ENCODE results near the gene KIF6. TPM values are rescaled to one million over a fixed set of nuclear protein-coding genes. Genes with fewer than 3 reads are reported as not detected.
"Not testable (repeated sequence)": the region's sequence is repeated elsewhere in the genome, so short reads cannot be mapped to it uniquely, and the experiment has no call there.

KIF6 gene
- total RNA-seq, 2 experiments from 2014 or later = not detected

DNA sequence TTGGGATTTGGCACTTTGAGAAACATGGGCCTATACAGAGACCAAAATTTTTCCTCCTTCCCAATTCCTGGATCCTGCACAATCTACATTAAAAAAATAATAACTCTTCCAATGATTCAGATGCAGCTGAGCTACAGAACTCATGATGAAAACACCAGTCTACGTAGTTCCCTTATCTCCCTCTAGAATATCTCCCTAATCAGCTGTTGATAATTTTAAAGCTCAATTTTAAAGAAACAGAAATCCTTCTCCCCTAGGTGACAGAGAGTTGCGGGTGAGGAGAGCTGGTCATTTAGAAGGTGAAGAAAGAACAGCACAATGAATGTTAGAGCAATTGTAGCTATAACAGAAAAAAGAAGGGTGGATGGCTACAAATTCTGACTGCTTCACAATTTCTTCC is 227.1 kb downstream of the KIF6 start:
- no peak overlapping the region for H3K4me3 Mint-ChIP-seq
- DNase-seq (no peak), ATAC-seq (ENCODE audit: low read depth) (no peak)
- POLR2A ChIA-PET = no interaction called here
- H3K36me3 Mint-ChIP-seq = no peaks in the 10 kb centered on the region
- H3K4me1 Mint-ChIP-seq = no peaks in the 10 kb centered on the region
- H3K9me3 Mint-ChIP-seq = peaks cover 26% of the 10 kb centered on the region
- peaks cover 16% of the 10 kb centered on the region for H3K27me3 Mint-ChIP-seq
- H3K27ac Mint-ChIP-seq = no peak overlapping the region

DNA sequence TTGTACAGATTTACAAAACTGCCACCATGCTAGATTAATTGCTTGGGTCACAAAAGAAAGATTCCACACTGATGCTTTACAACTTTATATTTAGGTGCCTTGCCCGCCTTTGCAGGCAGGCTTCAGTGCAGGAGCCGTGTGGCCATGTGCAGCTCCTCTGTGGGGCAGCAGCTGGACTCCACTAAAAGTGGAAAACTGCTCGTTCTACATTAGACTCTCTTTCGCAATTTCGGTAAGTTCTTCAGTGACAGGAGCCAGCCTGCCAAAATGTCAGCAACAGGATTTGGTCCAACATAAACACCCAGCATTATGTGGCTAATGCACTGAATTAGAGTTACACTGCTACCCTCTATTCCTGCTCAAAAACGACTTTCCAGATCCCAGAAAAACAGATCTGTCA is 228.3 kb downstream of the KIF6 start:
- Mint-ChIP-seq H3K27me3 (peaks cover 13% of the 10 kb centered on the region), H3K9me3 (peaks cover 19% of the 10 kb centered on the region), H3K27ac (no peak overlapping the region), H3K36me3 (no peaks in the 10 kb centered on the region), H3K4me3 (no peak overlapping the region), H3K4me1 (no peaks in the 10 kb centered on the region)
- DNase-seq (no peak), ATAC-seq (ENCODE audit: low read depth) (no peak)
- POLR2A ChIA-PET = no interaction called here

DNA sequence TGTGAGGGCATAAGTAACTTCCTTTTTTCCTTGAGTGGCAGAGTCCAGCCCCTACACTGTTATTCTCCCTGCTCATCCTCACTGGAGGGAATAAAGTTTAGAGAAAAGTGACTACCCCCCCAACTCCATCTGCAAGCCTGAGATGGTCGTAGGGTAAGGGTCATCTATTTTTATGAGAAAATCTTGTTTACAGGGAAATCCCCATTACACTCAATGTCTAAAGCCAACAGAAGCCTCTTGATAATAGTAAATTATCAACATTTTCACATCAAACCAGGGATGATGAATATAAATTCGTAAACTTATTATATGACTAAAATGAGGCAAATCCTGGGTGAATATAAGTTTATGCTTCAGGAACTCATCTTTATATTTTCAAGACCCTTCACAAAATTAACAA is 228.8 kb downstream of the KIF6 start:
- no peaks in the 10 kb centered on the region for H3K36me3 Mint-ChIP-seq
- H3K27ac Mint-ChIP-seq = no peak overlapping the region
- ATAC-seq (ENCODE audit: low read depth) = no peak
- DNase-seq = no peak
- POLR2A ChIA-PET = no interaction called here
- no peaks in the 10 kb centered on the region for H3K4me1 Mint-ChIP-seq
- H3K4me3 Mint-ChIP-seq = no peak overlapping the region
- peaks cover 14% of the 10 kb centered on the region for H3K9me3 Mint-ChIP-seq
- peaks cover 11% of the 10 kb centered on the region for H3K27me3 Mint-ChIP-seq

GRCh38 chr6:39495640-39496039 is 229.6 kb downstream of the KIF6 start:
- Mint-ChIP-seq H3K27ac (no peak overlapping the region), H3K36me3 (no peaks in the 10 kb centered on the region), H3K27me3 (peaks cover 11% of the 10 kb centered on the region), H3K9me3 (peaks cover 8% of the 10 kb centered on the region), H3K4me3 (no peak overlapping the region), H3K4me1 (no peaks in the 10 kb centered on the region)
- no peak for ATAC-seq (ENCODE audit: low read depth)
- POLR2A ChIA-PET = no interaction called here
- no peak for DNase-seq

DNA sequence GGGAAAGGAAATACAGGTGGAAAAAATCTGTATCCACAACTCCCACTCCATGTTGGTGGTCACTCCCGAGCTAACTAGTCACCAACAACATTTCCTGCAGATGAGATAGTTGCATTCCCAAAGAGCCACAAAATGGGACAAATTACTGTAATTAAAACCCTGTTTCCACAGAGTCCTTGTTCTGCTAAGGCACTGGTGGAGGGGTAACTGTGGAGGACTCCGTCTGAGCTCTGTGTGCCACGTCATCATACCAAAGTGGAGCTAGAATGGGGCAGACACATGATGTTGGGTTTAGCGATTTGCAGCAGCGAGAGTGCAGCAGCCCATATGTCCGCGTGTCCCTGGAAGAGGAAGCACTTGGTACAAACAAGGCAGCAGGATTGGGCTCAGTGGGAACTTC is 230.2 kb downstream of the KIF6 start:
- POLR2A ChIA-PET = no interaction called here
- ATAC-seq (ENCODE audit: low read depth) (no peak), DNase-seq (no peak)
- Mint-ChIP-seq H3K36me3 (no peaks in the 10 kb centered on the region), H3K4me3 (no peak overlapping the region), H3K27me3 (peaks cover 11% of the 10 kb centered on the region), H3K4me1 (no peaks in the 10 kb centered on the region), H3K27ac (no peak overlapping the region), H3K9me3 (peaks cover 5% of the 10 kb centered on the region)

DNA sequence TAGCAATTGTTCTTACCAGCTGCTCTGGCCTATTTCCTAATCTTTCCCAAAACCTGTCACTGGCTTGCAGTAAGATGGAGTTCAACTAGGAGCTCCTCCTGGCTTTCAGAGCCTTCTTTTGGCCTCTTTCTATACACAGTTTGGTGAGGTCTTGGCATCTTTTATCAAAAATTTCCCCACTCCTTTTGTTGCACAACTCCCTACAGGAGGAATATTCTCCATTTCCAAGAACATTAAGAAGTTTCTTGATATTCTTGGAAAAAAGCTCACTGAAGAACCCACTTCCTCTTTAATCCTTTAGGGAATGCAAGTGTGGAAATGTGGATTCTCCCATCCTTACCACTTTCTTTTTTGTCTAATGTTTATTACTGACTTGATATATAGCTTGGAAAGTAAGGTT is 231.4 kb downstream of the KIF6 start:
- Mint-ChIP-seq H3K9me3 (peaks cover 2% of the 10 kb centered on the region), H3K4me3 (no peak overlapping the region), H3K4me1 (no peaks in the 10 kb centered on the region), H3K27me3 (peaks cover 11% of the 10 kb centered on the region), H3K36me3 (no peaks in the 10 kb centered on the region), H3K27ac (no peak overlapping the region)
- DNase-seq = no peak
- POLR2A ChIA-PET = no interaction called here
- ATAC-seq (ENCODE audit: low read depth) = no peak

DNA sequence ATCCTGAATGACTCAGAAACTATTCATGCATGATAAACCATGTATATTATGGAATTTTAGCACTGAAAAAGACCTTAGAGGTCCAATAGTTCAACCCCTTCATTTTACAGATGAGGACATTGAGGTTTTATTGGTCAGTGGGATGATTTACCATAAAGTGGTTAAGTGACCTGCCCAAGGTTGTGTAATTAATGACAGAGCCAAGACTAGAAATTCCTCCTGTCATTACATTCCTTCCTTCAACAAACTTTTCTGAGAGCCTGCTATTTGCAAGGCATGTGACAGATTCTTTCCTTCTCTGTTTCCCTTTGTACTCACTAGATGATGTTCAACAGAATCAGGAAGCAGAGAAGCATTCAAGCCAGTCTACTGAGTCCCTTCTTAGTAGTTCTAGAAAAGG is 232.0 kb downstream of the KIF6 start:
- H3K36me3 Mint-ChIP-seq = no peaks in the 10 kb centered on the region
- no peak overlapping the region for H3K4me3 Mint-ChIP-seq
- H3K27me3 Mint-ChIP-seq = peaks cover 12% of the 10 kb centered on the region
- no peak for DNase-seq
- peaks cover under 1% of the 10 kb centered on the region for H3K9me3 Mint-ChIP-seq
- POLR2A ChIA-PET = no interaction called here
- no peak for ATAC-seq (ENCODE audit: low read depth)
- no peak overlapping the region for H3K27ac Mint-ChIP-seq
- H3K4me1 Mint-ChIP-seq = no peaks in the 10 kb centered on the region

DNA sequence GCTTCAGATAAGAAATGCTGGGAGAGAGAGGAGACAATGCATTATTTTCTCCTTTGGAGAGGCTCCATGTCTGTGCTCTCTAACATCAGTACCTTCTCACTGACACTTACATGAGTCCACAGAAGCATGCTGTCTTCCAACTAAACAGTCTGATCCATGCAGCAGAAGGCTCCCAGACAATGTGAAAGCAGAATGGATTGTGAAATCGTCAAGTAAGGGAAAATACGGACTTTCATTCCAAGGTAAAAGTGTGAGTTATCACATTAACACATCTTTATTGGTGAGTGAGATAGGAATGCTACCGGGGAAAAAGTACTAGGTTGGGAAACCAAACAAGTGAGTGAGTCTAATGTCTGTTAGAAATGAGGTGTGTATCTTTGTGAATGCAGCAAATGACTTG is 235.1 kb downstream of the KIF6 start:
- Mint-ChIP-seq H3K36me3 (no peaks in the 10 kb centered on the region), H3K4me1 (no peaks in the 10 kb centered on the region), H3K9me3 (no peaks in the 10 kb centered on the region), H3K4me3 (no peak overlapping the region), H3K27ac (no peak overlapping the region), H3K27me3 (peaks cover 8% of the 10 kb centered on the region)
- ATAC-seq (ENCODE audit: low read depth) (no peak), DNase-seq (no peak)
- POLR2A ChIA-PET = no interaction called here

DNA sequence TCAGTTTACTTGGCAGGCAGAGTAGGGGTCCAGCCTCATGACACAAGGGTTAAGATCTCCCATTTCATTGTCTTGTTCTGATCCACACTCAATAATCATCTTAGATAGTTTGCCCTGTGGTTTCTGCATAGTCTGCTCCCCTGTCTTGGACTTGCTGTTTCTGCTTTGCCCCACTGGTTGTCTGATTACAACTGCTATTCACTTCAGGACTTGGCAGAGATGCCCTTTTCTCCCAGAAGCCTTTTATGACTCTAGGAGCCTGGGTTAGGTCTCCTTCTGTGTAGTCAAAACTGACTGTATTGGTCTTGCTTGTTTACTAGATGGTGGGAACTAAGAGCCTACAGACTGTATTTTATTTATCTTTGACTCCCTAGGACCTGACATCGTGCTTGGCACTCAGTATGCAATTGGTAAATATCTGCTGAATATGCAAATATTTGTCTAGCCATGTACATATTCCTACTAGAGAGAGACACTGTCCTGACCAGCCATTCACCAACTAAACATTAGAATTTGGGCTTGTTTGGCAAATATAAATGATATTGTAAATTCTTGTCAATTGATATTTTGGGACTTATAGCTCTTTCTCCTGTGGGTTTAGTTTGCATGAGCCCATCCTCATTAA is 236.8 kb downstream of the KIF6 start:
- Mint-ChIP-seq H3K4me3 (no peak overlapping the region), H3K4me1 (no peaks in the 10 kb centered on the region), H3K36me3 (no peaks in the 10 kb centered on the region), H3K9me3 (no peaks in the 10 kb centered on the region), H3K27me3 (peaks cover 7% of the 10 kb centered on the region), H3K27ac (no peak overlapping the region)
- DNase-seq = no peak
- ATAC-seq (ENCODE audit: low read depth) = no peak
- POLR2A ChIA-PET = no interaction called here

DNA sequence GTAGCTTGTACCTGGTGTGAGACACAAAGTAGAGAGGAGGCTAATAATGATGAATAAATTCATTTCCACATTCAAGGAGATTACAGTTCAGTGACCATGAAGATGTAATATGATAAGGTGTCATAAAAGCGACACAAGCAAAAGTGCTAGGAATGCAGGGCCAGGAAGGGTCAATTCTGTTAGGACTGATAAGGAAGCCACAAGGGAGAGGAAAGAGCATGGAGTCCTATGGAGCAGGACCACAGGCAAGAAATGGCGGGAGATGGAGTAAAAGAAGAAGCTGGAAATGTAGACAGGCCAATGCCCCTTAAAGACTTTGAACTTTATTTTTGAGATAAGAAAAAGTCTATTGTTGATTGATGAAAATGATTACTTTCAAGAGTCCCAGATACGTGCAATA is 240.9 kb downstream of the KIF6 start:
- POLR2A ChIA-PET = no interaction called here
- H3K4me1 Mint-ChIP-seq = no peaks in the 10 kb centered on the region
- no peak overlapping the region for H3K4me3 Mint-ChIP-seq
- peaks cover 2% of the 10 kb centered on the region for H3K36me3 Mint-ChIP-seq
- DNase-seq = no peak
- peaks cover 17% of the 10 kb centered on the region for H3K27me3 Mint-ChIP-seq
- ATAC-seq (ENCODE audit: low read depth) = no peak
- H3K9me3 Mint-ChIP-seq = no peaks in the 10 kb centered on the region
- H3K27ac Mint-ChIP-seq = no peak overlapping the region

DNA sequence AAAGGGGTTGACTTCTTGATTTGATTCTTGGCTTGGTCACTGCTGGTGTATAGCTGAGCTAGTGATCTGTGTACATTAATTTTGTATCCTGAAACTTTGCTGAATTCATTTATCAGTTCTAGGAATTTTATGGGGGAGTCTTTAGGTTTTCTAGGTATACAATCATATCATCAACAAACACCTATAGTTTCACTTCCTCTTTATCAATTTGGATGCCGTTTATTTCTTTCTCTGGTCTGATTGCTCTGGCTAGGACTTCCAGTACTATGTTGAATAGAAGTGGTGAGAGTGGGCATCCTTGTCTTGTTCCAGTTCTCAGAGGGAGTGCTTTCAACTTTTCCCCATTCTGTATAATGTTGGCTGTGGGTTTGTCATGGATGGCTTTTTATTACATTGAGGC is 245.4 kb downstream of the KIF6 start:
- POLR2A ChIA-PET; H3K4me1 Mint-ChIP-seq; H3K27ac Mint-ChIP-seq; ATAC-seq (ENCODE audit: low read depth); H3K9me3 Mint-ChIP-seq; H3K4me3 Mint-ChIP-seq; DNase-seq; H3K36me3 Mint-ChIP-seq: not testable (repeated sequence)
- peaks cover 16% of the 10 kb centered on the region for H3K27me3 Mint-ChIP-seq

DNA sequence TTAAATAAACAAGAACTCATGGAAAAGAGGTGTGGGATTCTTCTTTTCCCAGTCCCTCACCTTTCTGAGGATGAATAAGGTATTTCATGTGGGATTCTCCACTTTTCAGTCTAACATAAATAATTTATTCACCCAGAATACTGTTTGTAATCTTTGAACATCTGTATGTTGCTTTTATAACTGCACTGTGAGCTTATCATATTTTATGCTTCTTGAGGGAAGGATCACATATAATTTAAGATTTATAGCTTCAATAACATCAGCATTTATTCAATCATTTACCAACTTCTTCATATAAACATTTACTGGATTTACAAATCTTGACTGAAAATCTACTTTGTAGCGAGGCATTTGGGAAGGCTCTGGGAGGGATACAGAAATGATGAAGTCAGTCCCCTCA is 248.5 kb downstream of the KIF6 start:
- Mint-ChIP-seq H3K4me3 (no peak overlapping the region), H3K27me3 (peaks cover 11% of the 10 kb centered on the region), H3K27ac (no peak overlapping the region), H3K4me1 (peaks cover 8% of the 10 kb centered on the region), H3K36me3 (peaks cover 2% of the 10 kb centered on the region), H3K9me3 (peaks cover 2% of the 10 kb centered on the region)
- ATAC-seq (ENCODE audit: low read depth) = no peak
- DNase-seq = no peak
- POLR2A ChIA-PET = no interaction called here

GRCh38 chr6:39476151-39476550 is 249.1 kb downstream of the KIF6 start:
- POLR2A ChIA-PET = no interaction called here
- Mint-ChIP-seq H3K4me1 (peaks cover 8% of the 10 kb centered on the region), H3K27me3 (peaks cover 11% of the 10 kb centered on the region), H3K4me3 (no peak overlapping the region), H3K36me3 (peaks cover 2% of the 10 kb centered on the region), H3K27ac (no peak overlapping the region), H3K9me3 (peaks cover 2% of the 10 kb centered on the region)
- DNase-seq (no peak), ATAC-seq (ENCODE audit: low read depth) (no peak)

- POLR2A ChIA-PET = no interaction called here
- ATAC-seq (ENCODE audit: low read depth) (no peak), DNase-seq (no peak)
- peak overlapping the region; percentile 39 for H3K4me3 Mint-ChIP-seq
- H3K27ac Mint-ChIP-seq = peak overlapping the region; percentile 53
- peaks cover 8% of the 10 kb centered on the region for H3K4me1 Mint-ChIP-seq
- peaks cover 5% of the 10 kb centered on the region for H3K27me3 Mint-ChIP-seq
- H3K36me3 Mint-ChIP-seq = no peaks in the 10 kb centered on the region
- peaks cover 2% of the 10 kb centered on the region for H3K9me3 Mint-ChIP-seq
Observed at GRCh38 chr6:39471954-39472659, 253.1 kb downstream of the KIF6 start.

Data from activated naive CD8-positive, alpha-beta T cell treated with anti-CD3 and anti-CD28 coated beads, Interleukin-2, amount 10 ng/mL, durations not matched to agents 7 days and 5 days (primary cell).